NCI-H446 (cell line): ENCODE measurements around the gene ATXN7L1.
"Not testable (repeated sequence)": the region's sequence is repeated elsewhere in the genome, so short reads cannot be mapped to it uniquely, and the experiment has no call there.

Experiments used
- DNase-seq, 2 experiments: peaks; one replicate each; lab custom pipeline; 2025; lab: John Stamatoyannopoulos, UW

ATXN7L1 gene

GRCh38 chr7:105860793-105861192, 15.6 kb downstream of the ATXN7L1 start:
- no peak for DNase-seq

- no peak for DNase-seq
These were observed 19.1 kb downstream of the ATXN7L1 start for GRCh38 chr7:105857009-105857952.

- DNase-seq: peak; percentile 60
These were observed 21.9 kb downstream of the ATXN7L1 start for GRCh38 chr7:105854498-105854897.

GRCh38 chr7:105853931-105854419, 22.4 kb downstream of the ATXN7L1 start:
- DNase-seq: peak; percentile 60 to 85

GRCh38 chr7:105851064-105851463, 25.3 kb downstream of the ATXN7L1 start:
- DNase-seq: no peak

- DNase-seq: no peak
These were observed 27.1 kb downstream of the ATXN7L1 start for GRCh38 chr7:105849122-105849855.

- no peak for DNase-seq
These were observed 30.0 kb downstream of the ATXN7L1 start for GRCh38 chr7:105846404-105846803.

GRCh38 chr7:105844681-105845080, 31.7 kb downstream of the ATXN7L1 start:
- not testable (repeated sequence) for DNase-seq

GRCh38 chr7:105841866-105842265, 34.5 kb downstream of the ATXN7L1 start:
- DNase-seq: no peak

GRCh38 chr7:105840981-105841749, 35.2 kb downstream of the ATXN7L1 start:
- no peak for DNase-seq

- DNase-seq: peak in 1 of 2 experiments; percentile 74
These were observed 37.1 kb downstream of the ATXN7L1 start for GRCh38 chr7:105839266-105839665.

GRCh38 chr7:105838627-105839231, 37.7 kb downstream of the ATXN7L1 start:
- DNase-seq: peak in 1 of 2 experiments; percentile 47

- DNase-seq: peak in 1 of 2 experiments; percentile 25
These were observed 38.4 kb downstream of the ATXN7L1 start for GRCh38 chr7:105837765-105838626.

GRCh38 chr7:105835441-105835840, 41.0 kb downstream of the ATXN7L1 start:
- no peak for DNase-seq

GRCh38 chr7:105831824-105832535, 44.4 kb downstream of the ATXN7L1 start:
- no peak for DNase-seq

- no peak for DNase-seq
These were observed 45.1 kb downstream of the ATXN7L1 start for GRCh38 chr7:105831302-105831620.

- DNase-seq: peak in 1 of 2 experiments; percentile 9
These were observed 45.7 kb downstream of the ATXN7L1 start for GRCh38 chr7:105830405-105831301.

- DNase-seq: no peak
These were observed 46.6 kb downstream of the ATXN7L1 start for GRCh38 chr7:105829681-105830322.
